Measurements from ENCODE around the gene SPATA13. TPM values are rescaled to one million over a fixed set of nuclear protein-coding genes. Genes with fewer than 3 reads are reported as not detected.

The SPATA13 gene
- total RNA-seq, 1 donor from 2014 or later: 38.2 TPM

DNA sequence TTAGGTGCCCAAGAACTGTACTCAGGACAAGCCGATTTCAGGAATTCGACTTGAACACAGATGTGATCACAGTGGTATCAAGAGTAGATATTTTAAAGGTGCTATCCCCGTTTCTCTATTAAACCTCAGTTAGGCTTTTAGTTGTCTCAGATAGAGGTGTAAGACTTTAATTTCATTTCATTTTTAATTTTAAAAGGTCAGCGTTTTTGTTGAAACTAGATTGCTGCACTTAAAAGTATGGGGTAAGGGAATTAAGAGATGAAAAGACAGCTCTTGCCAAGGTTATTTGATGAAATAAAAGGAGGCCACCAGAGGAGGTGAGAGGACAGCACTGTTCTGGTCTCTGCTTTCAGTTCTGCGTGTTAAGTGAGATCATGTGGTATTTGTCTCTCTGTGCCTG is 48.6 kb downstream of the SPATA13 start:
- H3K27me3 ChIP-seq: no peaks in the 10 kb centered on the region
- no peaks in the 10 kb centered on the region for H3K4me1 ChIP-seq
- H3K27ac ChIP-seq: no peak overlapping the region
- intact Hi-C loops (cut with DNase I): no loop called here
- no peak overlapping the region for H3K4me3 ChIP-seq
- DNase-seq (ENCODE audit: low spot score in 2 of 2): no peak
- TF ChIP-seq, protein P1, sequence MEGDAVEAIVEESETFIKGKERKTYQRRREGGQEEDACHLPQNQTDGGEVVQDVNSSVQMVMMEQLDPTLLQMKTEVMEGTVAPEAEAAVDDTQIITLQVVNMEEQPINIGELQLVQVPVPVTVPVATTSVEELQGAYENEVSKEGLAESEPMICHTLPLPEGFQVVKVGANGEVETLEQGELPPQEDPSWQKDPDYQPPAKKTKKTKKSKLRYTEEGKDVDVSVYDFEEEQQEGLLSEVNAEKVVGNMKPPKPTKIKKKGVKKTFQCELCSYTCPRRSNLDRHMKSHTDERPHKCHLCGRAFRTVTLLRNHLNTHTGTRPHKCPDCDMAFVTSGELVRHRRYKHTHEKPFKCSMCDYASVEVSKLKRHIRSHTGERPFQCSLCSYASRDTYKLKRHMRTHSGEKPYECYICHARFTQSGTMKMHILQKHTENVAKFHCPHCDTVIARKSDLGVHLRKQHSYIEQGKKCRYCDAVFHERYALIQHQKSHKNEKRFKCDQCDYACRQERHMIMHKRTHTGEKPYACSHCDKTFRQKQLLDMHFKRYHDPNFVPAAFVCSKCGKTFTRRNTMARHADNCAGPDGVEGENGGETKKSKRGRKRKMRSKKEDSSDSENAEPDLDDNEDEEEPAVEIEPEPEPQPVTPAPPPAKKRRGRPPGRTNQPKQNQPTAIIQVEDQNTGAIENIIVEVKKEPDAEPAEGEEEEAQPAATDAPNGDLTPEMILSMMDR (IDR thresholded peaks at IDR 0.05): no peak
- no peaks in the 10 kb centered on the region for H3K36me3 ChIP-seq
- H3K9me3 ChIP-seq: no peaks in the 10 kb centered on the region

DNA sequence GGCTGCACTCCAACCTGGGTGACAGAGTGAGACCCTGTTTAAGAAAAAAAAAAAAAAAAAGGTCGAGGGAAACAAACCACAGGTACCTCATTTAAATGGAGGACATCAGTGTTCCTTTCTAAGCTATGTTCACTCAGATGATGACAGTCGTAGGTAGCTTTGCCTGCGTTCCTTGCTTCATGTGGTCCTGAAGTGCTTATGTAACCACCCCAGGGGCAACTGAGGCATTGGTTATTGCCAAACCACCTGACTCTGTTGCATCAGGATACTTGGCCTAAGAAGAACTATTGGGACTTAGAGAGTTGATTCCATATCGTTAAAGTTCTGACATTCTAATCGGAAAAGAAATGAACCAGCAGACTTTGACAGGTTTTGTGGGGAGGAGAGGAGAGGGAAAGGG is 51.7 kb downstream of the SPATA13 start:
- intact Hi-C loops (cut with DNase I): no loop called here
- peaks cover 0 to 3% of the 10 kb centered on the region in 2 donors for H3K4me1 ChIP-seq
- no peak overlapping the region for H3K27ac ChIP-seq

DNA sequence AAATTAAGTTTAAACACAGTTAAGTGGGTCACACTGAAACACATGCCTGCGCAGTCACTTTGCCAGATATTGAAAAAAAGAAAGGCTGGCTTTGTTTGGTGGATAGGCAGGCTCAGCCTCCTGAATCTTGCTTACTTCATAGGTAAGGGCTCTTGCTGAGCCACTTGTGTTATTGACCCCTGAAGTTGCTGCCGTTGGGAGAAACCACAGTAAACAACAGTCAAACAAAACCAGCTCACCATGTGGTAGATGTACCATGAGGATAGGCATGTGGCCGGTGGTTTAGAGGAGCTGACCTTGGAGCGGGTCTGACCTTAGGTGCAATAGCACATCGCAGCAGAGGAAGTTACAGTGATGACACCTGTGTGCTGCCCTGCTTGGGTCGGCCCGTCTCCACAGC is 52.2 kb downstream of the SPATA13 start:
- no peaks in the 10 kb centered on the region for H3K9me3 ChIP-seq
- H3K27ac ChIP-seq: no peak overlapping the region
- intact Hi-C loops (cut with DNase I): no loop called here
- H3K4me3 ChIP-seq: no peak overlapping the region
- peaks cover 0 to 3% of the 10 kb centered on the region in 2 donors for H3K4me1 ChIP-seq
- TF ChIP-seq, protein P1 (IDR thresholded peaks at IDR 0.05): no peak
- no peaks in the 10 kb centered on the region for H3K36me3 ChIP-seq
- no peak for DNase-seq (ENCODE audit: low spot score in 2 of 2)
- H3K27me3 ChIP-seq: no peaks in the 10 kb centered on the region

More for the DNA sequence above, 51.7 kb downstream of the SPATA13 start:
- Histone ChIP-seq H3K9me3 (no peaks in the 10 kb centered on the region), H3K27me3 (no peaks in the 10 kb centered on the region), H3K4me3 (no peak overlapping the region), H3K36me3 (no peaks in the 10 kb centered on the region)
- TF ChIP-seq, protein P1 (IDR thresholded peaks at IDR 0.05): no peak
- DNase-seq (ENCODE audit: low spot score in 2 of 2): no peak

DNA sequence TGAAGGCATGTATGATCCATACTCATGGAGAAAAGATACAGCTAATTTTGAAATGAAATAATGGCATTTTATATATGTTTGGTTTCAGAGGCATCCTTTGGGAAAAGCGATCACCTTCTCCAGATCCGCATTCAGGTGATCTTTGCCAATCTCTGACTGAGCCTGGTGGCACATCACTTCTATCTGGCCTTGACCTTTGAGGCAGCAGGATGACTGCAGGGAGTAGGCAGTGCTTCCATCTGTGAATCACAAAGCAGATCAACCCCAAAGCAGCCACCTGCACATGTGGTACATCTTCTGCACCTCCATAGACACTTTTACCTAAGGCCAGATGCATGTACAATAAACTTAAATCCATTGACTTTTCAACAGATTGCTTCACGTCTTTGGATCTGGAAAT is 53.4 kb downstream of the SPATA13 start:
- Histone ChIP-seq H3K4me3 (no peak overlapping the region), H3K36me3 (no peaks in the 10 kb centered on the region), H3K27ac (no peak overlapping the region), H3K9me3 (no peaks in the 10 kb centered on the region), H3K27me3 (no peaks in the 10 kb centered on the region), H3K4me1 (peaks cover 0 to 3% of the 10 kb centered on the region in 2 donors)
- intact Hi-C loops (cut with DNase I): no loop called here
- DNase-seq (ENCODE audit: low spot score in 2 of 2): no peak
- TF ChIP-seq, protein P1 (IDR thresholded peaks at IDR 0.05): no peak

DNA sequence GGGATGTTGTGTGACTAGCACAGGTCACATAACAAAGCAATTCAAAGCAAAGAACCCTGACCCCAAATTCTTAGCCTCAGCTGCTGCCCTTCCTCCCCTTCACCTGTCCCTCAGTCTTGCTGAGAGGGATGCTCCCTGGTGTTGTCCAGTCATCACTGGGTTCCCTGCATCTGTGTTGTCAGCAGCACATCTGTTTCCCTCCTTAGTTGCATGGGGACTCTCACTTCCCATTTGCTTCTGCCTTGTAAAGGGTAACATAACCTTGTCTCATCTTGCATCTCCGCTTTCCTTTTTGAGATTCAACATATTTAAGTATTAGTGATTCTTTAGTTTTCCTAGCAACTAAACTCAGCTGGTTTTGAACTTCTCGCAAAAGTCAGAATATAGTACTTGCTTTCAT is 54.0 kb downstream of the SPATA13 start:
- no peak overlapping the region for H3K27ac ChIP-seq
- DNase-seq (ENCODE audit: low spot score in 2 of 2): no peak
- no peaks in the 10 kb centered on the region for H3K9me3 ChIP-seq
- H3K27me3 ChIP-seq: no peaks in the 10 kb centered on the region
- H3K4me3 ChIP-seq: no peak overlapping the region
- TF ChIP-seq, protein P1 (IDR thresholded peaks at IDR 0.05): no peak
- peaks cover 0 to 3% of the 10 kb centered on the region in 2 donors for H3K4me1 ChIP-seq
- H3K36me3 ChIP-seq: no peaks in the 10 kb centered on the region
- intact Hi-C loops (cut with DNase I): no loop called here

DNA sequence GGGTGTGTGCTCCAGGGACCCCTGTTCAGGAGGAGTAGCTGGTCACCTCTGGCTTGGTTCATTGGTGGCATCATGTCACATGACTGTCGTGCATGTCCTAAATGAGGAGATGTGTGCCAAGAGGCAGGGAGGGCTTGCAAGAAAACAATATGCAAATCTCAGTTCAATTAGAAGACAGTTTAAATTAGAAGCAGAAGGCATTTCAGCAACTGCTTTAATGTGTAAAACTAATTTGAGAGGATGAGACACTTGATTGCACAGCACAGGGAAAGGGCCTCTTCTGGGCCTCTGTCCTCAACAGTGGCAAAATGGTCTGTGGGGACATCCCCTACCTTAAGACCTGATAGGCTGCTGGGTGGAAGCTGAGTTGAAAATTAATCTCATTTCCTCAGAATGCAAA is 54.6 kb downstream of the SPATA13 start:
- Histone ChIP-seq H3K36me3 (no peaks in the 10 kb centered on the region), H3K27me3 (no peaks in the 10 kb centered on the region), H3K9me3 (no peaks in the 10 kb centered on the region), H3K27ac (no peak overlapping the region), H3K4me1 (peaks cover 0 to 3% of the 10 kb centered on the region in 2 donors), H3K4me3 (no peak overlapping the region)
- TF ChIP-seq, protein P1 (IDR thresholded peaks at IDR 0.05): no peak
- DNase-seq (ENCODE audit: low spot score in 2 of 2): no peak
- intact Hi-C loops (cut with DNase I): loop anchor here (5.0 kb wide), 1 partner anchor 53 kb away; the partner anchor contains the start of gene SPATA13

Data from ascending aorta (tissue), 2 donors.